ENCODE data around the gene UBAC1.

The UBAC1 gene

GRCh38 chr9:135989722-135990467 is 28.7 kb upstream of the UBAC1 start:
- H3K4me3 ChIP-seq (ENCODE audit: low read length) = no peak overlapping the region

DNA sequence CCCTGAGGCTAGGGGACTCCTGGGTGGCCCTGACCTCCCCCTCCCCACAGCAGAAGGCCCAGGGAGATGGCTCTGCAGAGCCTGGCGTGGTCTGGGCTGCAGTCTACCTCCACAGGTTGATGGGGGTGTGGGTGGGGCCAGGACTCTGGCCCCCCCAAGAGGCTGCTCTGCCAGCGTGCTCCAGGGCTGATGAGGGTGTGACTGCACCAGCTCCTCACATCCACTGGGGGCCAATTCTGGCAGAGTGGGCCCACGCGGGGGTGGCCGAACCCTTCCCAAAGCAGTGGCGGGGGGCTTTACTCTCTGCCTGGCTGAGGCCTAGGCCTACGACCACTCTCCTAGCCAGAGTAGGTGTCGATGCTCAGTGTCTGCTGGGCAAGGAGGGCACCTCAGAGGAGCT is 28.0 kb upstream of the UBAC1 start:
- no peak overlapping the region for H3K4me3 ChIP-seq (ENCODE audit: low read length)

More at GRCh38 chr9:135989722-135990467, 28.7 kb upstream of the UBAC1 start:
- no peak for TF ChIP-seq ZNF274 (IDR thresholded peaks at IDR 0.05; ENCODE audit: low read depth, low read length)

GRCh38 chr9:135988493-135988892 is 27.3 kb upstream of the UBAC1 start:
- no peak for TF ChIP-seq ZNF274 (IDR thresholded peaks at IDR 0.05; ENCODE audit: low read depth, low read length)
- no peak overlapping the region for H3K4me3 ChIP-seq (ENCODE audit: low read length)

More for the DNA sequence above, 28.0 kb upstream of the UBAC1 start:
- TF ChIP-seq ZNF274 (IDR thresholded peaks at IDR 0.05; ENCODE audit: low read depth, low read length) = no peak

DNA sequence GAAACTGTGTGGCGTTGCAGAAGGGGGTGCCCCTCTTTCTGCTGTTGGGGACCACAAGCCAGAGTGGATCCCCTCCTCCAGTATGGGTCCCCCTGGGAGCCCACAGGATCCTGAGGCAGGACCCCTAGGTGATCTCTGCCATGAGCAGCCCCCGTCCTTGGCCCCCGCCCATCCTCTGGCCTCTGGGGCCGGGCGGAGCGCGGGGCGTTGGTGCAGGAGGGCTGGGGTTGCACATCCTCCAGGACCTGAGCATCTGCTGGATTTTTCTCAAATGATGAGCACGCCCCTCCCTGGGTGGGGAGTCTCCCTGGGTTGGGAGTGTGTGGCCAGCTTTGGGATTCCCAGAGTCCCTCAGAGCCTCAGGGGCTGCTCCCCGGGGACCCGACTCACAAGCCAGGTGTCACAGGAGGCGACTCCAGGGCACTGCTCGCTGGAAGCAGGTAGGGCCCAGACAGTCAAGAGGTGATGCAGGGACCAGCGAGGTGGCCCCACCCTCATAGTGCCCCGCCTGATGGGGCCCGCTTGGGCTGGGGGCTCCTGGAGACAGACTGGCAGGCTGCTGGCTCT is 26.7 kb upstream of the UBAC1 start:
- no peak overlapping the region for H3K4me3 ChIP-seq (ENCODE audit: low read length)
- TF ChIP-seq ZNF274 (IDR thresholded peaks at IDR 0.05; ENCODE audit: low read depth, low read length) = no peak

DNA sequence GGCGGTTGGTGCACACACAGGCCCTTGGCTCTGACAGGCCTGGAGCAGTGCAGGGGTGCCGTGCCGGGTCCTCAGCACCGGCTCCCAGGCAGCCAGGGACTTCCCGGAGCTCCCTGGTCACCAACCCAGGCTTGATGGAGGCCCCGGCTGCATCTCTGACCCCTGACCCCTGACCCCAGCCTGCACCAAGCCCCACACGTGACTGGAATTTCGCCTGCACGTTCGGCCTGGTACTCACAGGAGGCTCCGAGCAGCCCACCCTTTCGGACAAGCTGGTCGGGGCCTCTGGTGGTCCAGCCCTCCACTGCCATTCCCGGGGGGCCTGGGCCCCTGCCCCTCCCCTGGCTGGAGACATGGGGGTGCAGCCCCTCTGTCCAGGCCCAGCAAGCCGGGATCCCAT is 25.4 kb upstream of the UBAC1 start:
- no peak for TF ChIP-seq ZNF274 (IDR thresholded peaks at IDR 0.05; ENCODE audit: low read depth, low read length)
- no peak overlapping the region for H3K4me3 ChIP-seq (ENCODE audit: low read length)

- no peak overlapping the region for H3K4me3 ChIP-seq (ENCODE audit: low read length)
- no peak for TF ChIP-seq ZNF274 (IDR thresholded peaks at IDR 0.05; ENCODE audit: low read depth, low read length)
Observed at GRCh38 chr9:135985889-135986288, 24.7 kb upstream of the UBAC1 start.

- H3K4me3 ChIP-seq (ENCODE audit: low read length) = no peak overlapping the region
- TF ChIP-seq ZNF274 (IDR thresholded peaks at IDR 0.05; ENCODE audit: low read depth, low read length) = no peak
Observed at GRCh38 chr9:135985459-135985774, 24.2 kb upstream of the UBAC1 start.

- H3K4me3 ChIP-seq (ENCODE audit: low read length) = no peak overlapping the region
- no peak for TF ChIP-seq ZNF274 (IDR thresholded peaks at IDR 0.05; ENCODE audit: low read depth, low read length)
Observed at GRCh38 chr9:135984072-135984710, 23.0 kb upstream of the UBAC1 start.

DNA sequence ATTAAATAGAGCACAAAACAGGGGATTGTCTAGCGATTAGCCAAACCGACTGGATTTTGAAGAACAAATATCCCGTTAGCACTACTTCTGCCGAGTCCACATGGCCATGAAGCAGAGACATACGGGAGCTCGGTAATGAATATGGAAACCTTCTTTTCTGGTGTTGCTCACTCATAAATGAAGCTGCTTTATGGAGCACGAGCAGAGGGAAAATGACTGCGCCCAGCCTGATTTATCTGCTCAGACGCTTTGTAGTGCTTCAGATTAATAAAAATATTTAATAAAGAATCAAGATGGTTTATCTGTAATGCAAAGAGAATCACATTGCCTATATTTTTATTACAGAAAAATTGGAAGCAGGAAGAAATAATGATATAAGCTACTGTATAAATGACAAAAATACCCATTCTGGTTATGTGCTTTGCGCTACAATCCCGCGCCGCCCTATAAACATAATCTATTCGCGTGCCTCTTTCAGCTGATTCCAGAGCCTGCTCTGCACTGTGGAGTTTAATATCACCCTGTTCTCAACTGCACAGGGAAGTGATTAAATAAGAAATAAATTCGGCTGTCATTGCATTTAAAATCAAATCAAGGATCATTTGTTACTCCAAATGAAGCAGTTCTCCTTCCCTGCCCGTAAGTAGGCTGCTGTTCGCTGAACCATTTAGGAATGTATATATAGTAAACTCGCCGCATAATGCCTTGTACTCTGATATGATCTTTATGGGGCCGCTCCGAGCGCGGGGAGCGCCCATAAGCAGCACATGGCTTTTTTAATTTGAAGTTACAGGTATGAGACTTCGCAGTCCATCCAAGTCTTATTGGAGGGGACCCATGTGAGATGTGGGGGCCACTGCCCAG is 22.3 kb upstream of the UBAC1 start:
- H3K4me3 ChIP-seq (ENCODE audit: low read length) = no peak overlapping the region
- TF ChIP-seq ZNF274 (IDR thresholded peaks at IDR 0.05; ENCODE audit: low read depth, low read length) = no peak

DNA sequence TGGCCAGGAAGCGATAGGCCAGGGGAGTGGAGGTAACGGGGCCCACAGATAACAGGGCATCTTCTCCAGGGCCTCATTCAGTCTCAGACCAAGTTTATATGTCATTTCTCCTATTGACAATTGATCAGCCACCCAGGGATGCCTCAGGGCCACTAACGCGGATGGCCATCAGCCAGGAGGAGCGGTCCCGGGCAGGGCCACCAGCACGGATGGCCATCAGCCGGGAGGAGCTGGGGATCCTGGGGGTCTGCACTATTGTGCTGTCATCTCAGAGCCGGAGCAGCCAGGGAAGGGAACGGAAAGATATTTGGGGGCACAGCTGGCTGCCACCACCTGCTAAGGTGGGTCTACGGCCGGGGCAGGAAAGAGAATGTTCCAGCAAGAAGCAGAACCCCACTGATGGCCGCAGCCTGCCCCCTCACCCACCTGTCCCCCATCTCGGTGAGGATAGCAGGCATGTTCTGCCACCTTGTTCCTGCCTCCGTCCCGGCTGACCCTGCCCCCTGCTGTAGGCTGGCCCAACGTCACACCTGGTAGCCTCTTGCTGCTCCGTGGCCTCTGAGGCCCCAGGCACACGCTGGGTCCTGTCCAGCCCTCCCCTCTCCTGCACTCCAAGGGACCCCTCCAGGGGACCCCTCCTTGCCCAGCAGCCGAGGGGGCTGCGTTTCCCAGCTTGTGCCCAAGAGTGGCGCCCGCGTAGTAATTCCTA is 21.5 kb upstream of the UBAC1 start:
- no peak overlapping the region for H3K4me3 ChIP-seq (ENCODE audit: low read length)
- TF ChIP-seq ZNF274 (IDR thresholded peaks at IDR 0.05; ENCODE audit: low read depth, low read length) = no peak

DNA sequence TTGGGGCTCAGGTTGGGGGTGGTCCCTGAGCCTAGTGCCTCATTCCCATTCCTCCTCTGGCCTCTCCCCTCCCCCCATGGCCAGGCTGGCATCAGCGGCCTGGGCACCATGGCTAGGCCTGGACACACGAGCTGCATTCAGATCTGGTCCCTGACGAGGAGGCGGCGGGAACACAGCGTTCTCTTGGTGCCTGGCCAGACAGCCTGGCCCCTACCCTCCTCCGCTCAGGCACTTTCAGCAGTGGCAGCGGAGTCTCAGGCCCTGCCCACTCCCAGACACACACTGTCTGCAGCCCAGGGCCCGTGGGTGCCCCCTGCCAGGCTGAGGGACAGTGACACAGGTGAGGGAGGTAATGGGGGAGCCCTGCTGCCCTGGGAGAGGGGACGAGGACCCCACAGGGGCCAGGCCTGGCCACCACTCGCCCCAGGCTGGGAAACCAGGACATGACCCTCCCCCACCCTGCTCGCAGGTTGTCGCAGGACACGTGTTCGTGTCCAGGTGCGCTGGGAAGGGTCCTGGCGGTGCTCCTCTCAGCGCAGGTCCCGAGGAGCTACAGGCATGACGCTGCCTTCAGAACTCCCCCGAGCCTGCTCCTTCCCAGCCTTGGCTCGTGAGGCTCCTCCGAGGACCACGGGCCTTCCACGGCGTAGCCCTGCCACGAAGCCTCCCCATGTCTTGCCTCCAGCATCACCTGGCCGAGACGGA is 19.9 kb upstream of the UBAC1 start:
- H3K4me3 ChIP-seq (ENCODE audit: low read length) = no peak overlapping the region
- TF ChIP-seq ZNF274 (IDR thresholded peaks at IDR 0.05; ENCODE audit: low read depth, low read length) = no peak

- TF ChIP-seq ZNF274 (IDR thresholded peaks at IDR 0.05; ENCODE audit: low read depth, low read length) = no peak
- no peak overlapping the region for H3K4me3 ChIP-seq (ENCODE audit: low read length)
Observed at GRCh38 chr9:135979547-135980166, 18.5 kb upstream of the UBAC1 start.

All from GM08714 (cell line).